HepG2 (cell line): ENCODE data around the gene SLC22A31. TPM values are rescaled to one million over a fixed set of nuclear protein-coding genes. Genes with fewer than 3 reads are reported as not detected.

Source experiments
- FOXP4 ChIP-seq: sonication (generic); formaldehyde crosslinking; IDR thresholded peaks from 2 replicates; pipeline ENCODE4 v1.4.0; 2020; ENCODE audit warnings: missing genetic modification reagents
- FUBP1 ChIP-seq: sonication (generic); formaldehyde crosslinking; IDR thresholded peaks from 2 replicates; pipeline ENCODE4 v1.5.1; 2020; ENCODE audit warnings: missing genetic modification reagents, mild to moderate bottlenecking, borderline replicate concordance
- HMGXB3 ChIP-seq: sonication (generic); formaldehyde crosslinking; IDR thresholded peaks from 2 replicates; pipeline ENCODE4 v1.4.0; 2020; ENCODE audit warnings: missing genetic modification reagents, borderline replicate concordance
- JARID2 ChIP-seq: sonication (generic); formaldehyde crosslinking; IDR thresholded peaks from 2 replicates; pipeline ENCODE4 v1.8.1; 2023; ENCODE audit warnings: missing genetic modification reagents, inconsistent platforms; ENCODE audit not compliant: insufficient replicate concordance
- LRRFIP1 ChIP-seq: sonication (generic); formaldehyde crosslinking; conservative IDR thresholded peaks from 2 replicates; pipeline ENCODE4 v1.4.0; 2020; ENCODE audit warnings: missing genetic modification reagents
- PLSCR1 ChIP-seq: sonication (generic); formaldehyde crosslinking; IDR thresholded peaks from 2 replicates; pipeline ENCODE4 v1.5.0; 2020; ENCODE audit warnings: missing genetic modification reagents, mild to moderate bottlenecking, borderline replicate concordance
- RARG ChIP-seq: sonication (generic); formaldehyde crosslinking; IDR thresholded peaks from 2 replicates; pipeline ENCODE4 v1.4.0; 2020; ENCODE audit warnings: low read depth, mild to moderate bottlenecking, missing genetic modification reagents
- SNAI1 ChIP-seq: sonication (generic); formaldehyde crosslinking; IDR thresholded peaks from 2 replicates; pipeline ENCODE4 v1.5.0; 2020; ENCODE audit warnings: mild to moderate bottlenecking, missing genetic modification reagents, borderline replicate concordance
- SNAPC2 ChIP-seq: sonication (generic); formaldehyde crosslinking; IDR thresholded peaks from 2 replicates; pipeline ENCODE4 v1.8.1; 2022; ENCODE audit warnings: mild to moderate bottlenecking, missing genetic modification reagents
- TOPORS ChIP-seq: sonication (generic); formaldehyde crosslinking; IDR thresholded peaks from 2 replicates; pipeline ENCODE4 v1.8.0; 2023; ENCODE audit warnings: mild to moderate bottlenecking, missing genetic modification reagents
- ZBTB1 ChIP-seq: sonication (generic); formaldehyde crosslinking; IDR thresholded peaks from 2 replicates; pipeline ENCODE4 v1.4.0; 2020; ENCODE audit warnings: missing genetic modification reagents, borderline replicate concordance
- ZBTB21 ChIP-seq: sonication (generic); formaldehyde crosslinking; IDR thresholded peaks from 2 replicates; pipeline ENCODE4 v1.4.0; 2020; ENCODE audit warnings: missing genetic modification reagents
- ZNF235 ChIP-seq: sonication (generic); formaldehyde crosslinking; IDR thresholded peaks from 2 replicates; pipeline ENCODE4 v1.8.1; 2023; ENCODE audit warnings: mild to moderate bottlenecking, missing genetic modification reagents, borderline replicate concordance
- ZNF260 ChIP-seq: sonication (generic); formaldehyde crosslinking; IDR thresholded peaks from 2 replicates; pipeline ENCODE4 v1.4.0; 2020; ENCODE audit warnings: missing genetic modification reagents, low read depth, mild to moderate bottlenecking, borderline replicate concordance
- ZNF326 ChIP-seq: sonication (generic); formaldehyde crosslinking; IDR thresholded peaks from 2 replicates; pipeline ENCODE4 v1.4.0; 2020; ENCODE audit warnings: missing genetic modification reagents, borderline replicate concordance
- ZNF75D ChIP-seq: sonication (generic); formaldehyde crosslinking; IDR thresholded peaks from 2 replicates; pipeline ENCODE4 v1.8.1; 2023; ENCODE audit warnings: missing genetic modification reagents, mild to moderate bottlenecking, borderline replicate concordance
- polyA plus RNA-seq, 8 experiments: library from polyadenylated mRNA; depleted of rRNA in 3 of 8; stranded (reverse) in 7 of 8; unstranded in 1 of 8; fragments of >200 nt; fragmentation: Illumina TruSeq in 4 of 8; extraction: Trizol in 4 of 8; gene quantifications; 2 replicates each; pipeline versions ENCODE4 v1.2.1 to v1.2.3, GENCODE V29; 2011 to 2016; ENCODE audit warnings: low read depth in 4 of 8, missing spikeins in 1 of 8, mixed read lengths in 1 of 8; ENCODE audit not compliant: insufficient read depth in 1 of 8
- total RNA-seq, 5 experiments: library from RNA; depleted of rRNA; stranded (reverse); fragments of >200 nt; fragmentation: Illumina TruSeq; extraction: Trizol; gene quantifications; 2 replicates each; pipeline ENCODE4 v1.2.3, GENCODE V29; 2016; ENCODE audit warnings: low read depth in 1 of 5

SLC22A31 gene
- total and polyA plus RNA-seq, 2 of the 13 experiments (the other 11 are each of a cell fraction or from before 2014, with no cell fraction given) = 67.3 to 83.3 TPM

- TF ChIP-seq LRRFIP1 (CRISPR knock-in tag) (no peak), PLSCR1 (CRISPR knock-in tag) (no peak), SNAI1 (CRISPR knock-in tag) (no peak), RARG (CRISPR knock-in tag) (no peak), FUBP1 (CRISPR knock-in tag) (no peak), ZNF260 (CRISPR knock-in tag) (no peak), ZNF326 (no peak), SNAPC2 (CRISPR knock-in tag) (no peak), TOPORS (CRISPR knock-in tag) (no peak), ZBTB21 (CRISPR knock-in tag) (no peak), FOXP4 (no peak), ZNF75D (CRISPR knock-in tag) (no peak), HMGXB3 (CRISPR knock-in tag) (no peak), JARID2 (CRISPR knock-in tag) (peak; percentile 74), ZBTB1 (CRISPR knock-in tag) (no peak), ZNF235 (CRISPR knock-in tag) (no peak)
These were observed 16.2 kb upstream of the SLC22A31 start (continued) for GRCh38 chr16:89216315-89217137.
